ENCODE data around the gene AGAP5. TPM values are rescaled to one million over a fixed set of nuclear protein-coding genes. Genes with fewer than 3 reads are reported as not detected.
A peak's percentile ranks its signal among the peaks of the same experiment; 100 is the strongest.
"Not testable (repeated sequence)": the region's sequence is repeated elsewhere in the genome, so short reads cannot be mapped to it uniquely, and the experiment has no call there.

AGAP5 gene
- total RNA-seq (2014; rRNA removed; shearing (Covaris generic)), result 0.81 and 3.2 TPM in 2 replicates

DNA sequence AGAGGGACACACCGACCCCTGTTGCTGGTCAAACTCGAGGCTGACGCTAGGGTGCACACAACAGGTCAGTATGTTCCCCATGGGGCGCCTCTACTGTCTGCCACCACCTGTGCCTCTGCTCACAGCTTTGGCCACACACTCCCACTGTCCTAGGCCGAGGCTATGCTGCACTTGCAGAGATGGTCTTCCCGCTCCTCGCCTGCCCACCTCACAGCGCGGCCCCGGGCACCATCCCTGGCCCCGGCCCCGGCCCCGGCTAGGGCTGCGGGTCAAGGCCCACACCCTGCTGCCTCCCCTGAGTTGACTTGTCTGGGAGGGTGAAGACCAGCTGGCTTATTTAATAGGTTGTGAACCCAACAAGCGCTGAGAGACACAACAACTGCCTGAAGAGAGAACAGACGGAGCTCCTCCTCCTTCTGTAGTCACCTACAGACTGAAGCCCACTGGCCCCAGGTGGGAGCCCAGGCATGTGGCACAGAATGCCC lies at the start of gene AGAP5:
AGAP5 (minus strand) TSS at position 435 of the 485 bp plus-strand sequence; CDS start at position 81, 354 bp downstream.
- H3K9me3 ChIP-seq (replicated peaks); DNase-seq (ENCODE audit: low read depth in 1 of 2, low spot score in 2 of 2); H3K4me3 ChIP-seq; H3K27ac ChIP-seq; H3K4me1 ChIP-seq (replicated peaks); H3K27me3 ChIP-seq (replicated peaks); H3K36me3 ChIP-seq: not testable (repeated sequence)

DNA sequence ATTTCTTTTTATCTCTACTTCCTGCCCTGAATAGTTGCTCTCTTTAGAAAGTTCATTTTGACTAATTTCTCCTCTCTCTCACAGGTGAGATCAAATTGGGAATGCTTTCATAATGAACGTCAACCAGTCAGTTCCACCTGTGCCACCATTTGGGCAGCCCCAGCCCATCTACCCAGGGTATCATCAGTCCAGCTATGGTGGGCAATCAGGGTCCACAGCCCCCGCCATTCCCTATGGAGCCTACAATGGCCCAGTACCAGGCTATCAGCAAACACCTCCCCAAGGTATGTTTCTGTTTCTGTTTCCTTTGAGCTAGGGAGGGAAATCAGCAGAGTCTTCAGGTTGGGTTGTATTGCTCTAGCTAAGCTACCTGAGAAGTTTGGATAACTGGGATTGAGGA lies 48.8 kb upstream of the AGAP5 start:
- H3K9me3 ChIP-seq (replicated peaks), result no peaks in the 10 kb centered on the region
- H3K27ac ChIP-seq, result no peak overlapping the region
- H3K4me3 ChIP-seq, result no peak overlapping the region
- H3K36me3 ChIP-seq, result peaks cover 69% of the 10 kb centered on the region
- no peak for DNase-seq (ENCODE audit: low read depth in 1 of 2, low spot score in 2 of 2)
- H3K27me3 ChIP-seq (replicated peaks), result no peaks in the 10 kb centered on the region
- H3K4me1 ChIP-seq (replicated peaks), result peaks cover 8% of the 10 kb centered on the region

DNA sequence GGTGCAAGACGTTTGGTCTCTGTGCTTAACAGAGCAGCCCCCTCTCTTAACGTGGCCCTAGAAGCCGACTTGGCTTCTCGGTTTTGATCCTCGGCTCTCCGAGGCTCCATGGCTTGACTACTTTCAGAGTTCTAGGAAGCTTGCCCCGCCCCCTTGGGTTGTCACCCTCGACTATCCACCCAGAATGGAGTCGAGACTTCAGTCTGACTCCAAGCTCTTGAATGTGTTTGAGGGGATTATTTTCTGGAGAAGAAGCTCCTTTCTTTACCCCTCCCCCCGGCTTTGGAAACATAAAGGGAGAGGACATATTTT lies 46.7 kb upstream of the AGAP5 start:
- Histone ChIP-seq H3K27ac (peak overlapping the region; percentile 94), H3K27me3 (replicated peaks) (no peaks in the 10 kb centered on the region), H3K4me1 (replicated peaks) (peaks cover 8% of the 10 kb centered on the region), H3K9me3 (replicated peaks) (no peaks in the 10 kb centered on the region), H3K4me3 (peak overlapping the region; percentile 60), H3K36me3 (peaks cover 54% of the 10 kb centered on the region)
- DNase-seq (ENCODE audit: low read depth in 1 of 2, low spot score in 2 of 2), result peak in 1 of 2 experiments; percentile 69

DNA sequence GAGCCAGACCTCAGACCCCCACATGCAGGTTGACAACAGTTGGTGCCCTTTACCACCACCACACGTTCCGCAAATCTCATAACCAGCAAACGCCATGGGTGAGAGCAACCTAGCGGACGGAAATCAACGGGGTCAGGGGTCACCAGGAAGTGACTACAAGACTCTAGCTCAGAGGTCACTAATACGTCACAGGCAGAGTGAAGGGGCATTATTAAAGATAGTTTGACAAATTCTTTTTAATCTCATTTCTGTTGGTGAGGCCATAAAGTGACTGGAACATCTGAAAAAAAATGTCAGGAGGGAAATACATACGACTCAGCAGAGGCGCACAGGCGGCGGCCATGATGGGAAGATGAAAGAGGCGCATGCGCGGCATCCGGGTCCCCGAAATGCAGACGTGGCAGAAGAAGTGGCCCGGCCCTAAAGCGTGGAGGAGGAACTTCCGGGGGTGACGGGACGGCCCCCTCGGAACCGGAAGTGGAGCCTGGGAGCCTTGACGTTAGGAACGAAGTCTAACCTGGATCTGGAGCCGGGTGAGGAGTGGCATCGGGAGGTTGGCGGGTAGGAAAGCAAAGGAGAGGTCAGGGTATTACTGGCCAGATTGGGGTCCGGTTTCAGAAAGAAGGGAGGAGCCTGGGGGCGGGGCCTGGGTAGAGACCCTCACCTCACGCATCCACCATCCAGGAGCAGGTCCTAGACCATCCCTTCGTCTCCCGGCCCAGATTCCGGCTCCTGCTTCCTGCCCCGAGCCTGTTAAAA lies 46.2 kb upstream of the AGAP5 start, which contains the start of gene SEC24C:
SEC24C (plus strand) TSS at position 468 of the 759 bp plus-strand sequence. CDS start 2,461 bp downstream, outside the sequence.
- H3K27ac ChIP-seq, result peak within 1 kb of the TSS; percentile 94
- peaks cover 49% of the 10 kb centered on the region for H3K36me3 ChIP-seq
- H3K4me3 ChIP-seq, result peak within 1 kb of the TSS; percentile 60
- peak; percentile 97 to 98 for DNase-seq (ENCODE audit: low read depth in 1 of 2, low spot score in 2 of 2)
- peaks cover 8% of the 10 kb centered on the region for H3K4me1 ChIP-seq (replicated peaks)
- H3K9me3 ChIP-seq (replicated peaks), result no peaks in the 10 kb centered on the region
- no peaks in the 10 kb centered on the region for H3K27me3 ChIP-seq (replicated peaks)

DNA sequence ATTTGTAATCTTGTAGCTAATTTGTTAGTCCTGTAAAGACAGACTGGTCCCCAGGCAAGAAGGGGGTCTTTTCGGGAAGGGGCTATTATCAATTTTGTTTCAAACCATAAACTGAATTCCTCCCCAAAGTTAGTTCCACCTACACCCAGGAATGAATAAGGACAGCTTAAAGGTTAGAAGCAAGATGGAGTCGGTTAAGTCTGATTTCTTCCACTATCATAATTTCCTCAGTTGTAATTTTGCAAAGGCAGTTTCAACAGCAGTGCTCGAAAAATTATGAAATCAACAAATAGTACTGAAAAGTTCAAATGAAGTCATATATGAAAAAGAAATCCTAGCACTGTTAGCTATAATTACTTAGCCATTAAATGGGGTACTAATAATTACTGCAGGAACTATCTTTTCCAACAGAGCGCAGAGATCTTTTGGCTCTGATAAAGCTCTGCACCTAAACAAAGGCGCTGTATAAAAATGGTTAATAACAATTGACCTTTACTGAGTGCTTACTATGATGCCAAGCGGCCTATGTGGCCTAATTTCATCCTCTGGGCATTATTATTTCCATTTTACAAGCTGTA lies 45.5 kb upstream of the AGAP5 start:
- DNase-seq (ENCODE audit: low read depth in 1 of 2, low spot score in 2 of 2), result no peak
- Histone ChIP-seq H3K36me3 (peaks cover 42% of the 10 kb centered on the region), H3K9me3 (replicated peaks) (no peaks in the 10 kb centered on the region), H3K27me3 (replicated peaks) (no peaks in the 10 kb centered on the region), H3K27ac (peak overlapping the region; percentile 94), H3K4me1 (replicated peaks) (peaks cover 8% of the 10 kb centered on the region), H3K4me3 (peak overlapping the region; percentile 60)

DNA sequence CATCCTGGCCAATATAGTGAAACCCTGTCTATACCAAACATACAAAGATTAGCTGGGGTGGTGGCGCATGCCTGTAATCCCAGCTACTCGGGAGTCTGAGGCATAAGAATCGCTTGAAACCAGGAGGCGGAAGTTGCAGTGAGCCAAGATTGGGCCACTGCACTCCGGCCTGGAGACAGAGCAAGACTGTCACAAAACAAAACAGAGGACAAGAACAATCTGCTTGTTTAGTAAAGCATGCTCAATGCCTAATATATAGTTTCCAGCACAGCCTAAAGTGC lies 44.5 kb upstream of the AGAP5 start:
- Histone ChIP-seq H3K4me1 (replicated peaks) (peaks cover 8% of the 10 kb centered on the region), H3K36me3 (peaks cover 33% of the 10 kb centered on the region), H3K27ac (no peak overlapping the region), H3K27me3 (replicated peaks) (no peaks in the 10 kb centered on the region), H3K4me3 (no peak overlapping the region), H3K9me3 (replicated peaks) (no peaks in the 10 kb centered on the region)
- no peak for DNase-seq (ENCODE audit: low read depth in 1 of 2, low spot score in 2 of 2)

DNA sequence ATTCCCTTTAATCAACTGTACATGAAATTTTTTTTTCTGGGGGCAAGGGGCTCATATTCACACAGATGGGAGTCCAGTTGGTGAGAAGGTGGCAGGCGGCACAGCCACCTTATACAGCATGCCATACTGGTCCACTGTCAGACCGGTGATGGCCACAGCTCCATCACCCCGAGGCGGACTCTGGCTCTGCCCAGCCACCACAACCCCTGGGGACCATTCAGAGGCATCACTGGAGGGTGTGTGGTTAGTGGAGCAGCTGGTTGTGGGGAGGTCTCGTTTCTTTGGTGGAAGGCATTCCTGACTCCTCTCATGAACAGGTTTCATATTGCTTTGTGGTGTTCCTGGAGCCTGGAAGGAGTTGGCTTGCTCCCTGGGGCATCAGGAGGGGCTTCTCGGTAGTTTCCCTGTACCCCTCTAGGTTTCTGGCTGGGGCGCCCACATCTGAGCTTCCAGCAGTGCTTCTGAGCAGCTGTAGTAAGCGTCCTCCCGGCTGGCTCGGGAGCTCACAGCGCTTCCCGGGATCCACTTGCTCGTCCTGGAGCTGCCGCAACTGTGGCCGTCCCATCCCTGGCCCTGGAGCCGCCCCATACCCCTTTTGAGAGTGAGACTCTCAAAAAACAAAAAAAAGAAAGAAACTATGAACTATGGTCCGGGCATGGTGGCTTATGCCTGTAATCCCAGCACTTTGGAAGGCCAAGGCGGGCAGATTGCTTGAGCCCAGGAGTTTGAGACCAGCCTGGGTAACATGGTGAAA lies 42.8 kb upstream of the AGAP5 start:
- H3K9me3 ChIP-seq (replicated peaks); H3K27ac ChIP-seq; H3K4me1 ChIP-seq (replicated peaks); DNase-seq (ENCODE audit: low read depth in 1 of 2, low spot score in 2 of 2); H3K4me3 ChIP-seq; H3K27me3 ChIP-seq (replicated peaks): not testable (repeated sequence)
- peaks cover 20% of the 10 kb centered on the region for H3K36me3 ChIP-seq

DNA sequence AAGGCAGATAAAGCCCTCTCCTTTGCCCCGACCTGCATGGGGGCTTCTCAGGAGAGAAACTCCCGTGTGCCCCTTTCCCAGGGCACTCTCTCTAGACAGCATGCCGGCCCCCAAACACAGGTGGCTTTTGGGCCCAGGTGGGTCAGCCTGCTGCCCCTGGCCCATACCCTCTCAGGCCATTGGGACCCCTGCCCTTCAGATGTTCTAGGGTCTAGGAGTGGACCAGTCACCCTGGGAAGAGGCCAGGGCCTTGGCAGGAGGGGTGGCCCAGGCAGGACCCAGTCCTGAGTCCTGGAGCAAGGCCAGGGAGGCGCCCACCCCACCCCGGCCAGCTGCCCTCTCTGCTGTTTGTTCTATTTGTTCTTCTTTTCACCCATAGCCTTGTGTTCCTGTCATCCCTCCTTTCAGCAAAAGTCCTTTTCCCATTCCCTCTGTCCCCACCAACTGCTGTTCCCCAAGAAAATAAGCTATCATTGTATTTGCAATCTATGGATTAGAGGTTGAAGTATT lies 36.9 kb upstream of the AGAP5 start:
- no peak overlapping the region for H3K4me3 ChIP-seq
- no peaks in the 10 kb centered on the region for H3K9me3 ChIP-seq (replicated peaks)

DNA sequence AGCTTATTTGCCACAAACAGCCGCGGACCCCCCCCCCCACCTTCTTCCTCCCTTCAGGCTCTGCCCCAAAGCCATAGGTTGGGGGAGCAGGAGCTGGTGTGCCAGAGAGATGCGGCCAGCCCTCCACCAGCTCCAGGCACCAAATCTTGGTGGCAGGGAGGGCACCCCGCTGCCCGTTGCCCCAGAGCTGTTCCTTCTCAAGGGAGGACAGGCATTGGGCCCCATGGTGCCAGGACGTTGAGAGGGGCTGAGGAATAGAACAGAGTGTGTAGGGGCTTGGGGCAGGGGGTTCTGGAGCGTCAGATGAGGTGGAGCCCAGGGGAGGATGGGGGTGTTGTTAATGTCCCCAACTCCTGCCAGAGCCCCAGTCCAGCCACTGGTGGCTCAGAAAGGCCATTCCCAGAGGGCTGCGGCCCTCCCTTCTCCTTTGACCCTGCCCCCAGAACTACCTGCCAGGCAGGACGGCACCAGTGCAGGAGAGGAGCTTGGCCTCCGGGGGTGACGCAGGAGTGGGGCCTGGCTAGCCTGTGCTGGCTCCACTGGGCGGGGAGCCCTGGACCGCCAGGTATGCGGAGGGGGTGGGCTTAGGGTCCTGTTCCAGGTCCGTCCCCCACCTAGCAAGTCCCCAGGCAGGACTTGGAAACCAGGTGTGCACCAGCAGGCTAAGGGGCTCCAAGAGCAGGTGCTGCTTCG lies 36.3 kb upstream of the AGAP5 start:
- peaks cover 10% of the 10 kb centered on the region for H3K36me3 ChIP-seq
- H3K27me3 ChIP-seq (replicated peaks), result no peaks in the 10 kb centered on the region
- no peak overlapping the region for H3K4me3 ChIP-seq
- peak in 1 of 2 experiments; percentile 38 for DNase-seq (ENCODE audit: low read depth in 1 of 2, low spot score in 2 of 2)
- H3K9me3 ChIP-seq (replicated peaks), result no peaks in the 10 kb centered on the region
- no peaks in the 10 kb centered on the region; the same call in 1 of the 2 replicates for H3K4me1 ChIP-seq (replicated peaks)
- H3K27ac ChIP-seq, result no peak overlapping the region

More for the DNA sequence above, 36.9 kb upstream of the AGAP5 start:
- Histone ChIP-seq H3K27ac (no peak overlapping the region), H3K36me3 (peaks cover 10% of the 10 kb centered on the region), H3K27me3 (replicated peaks) (no peaks in the 10 kb centered on the region), H3K4me1 (replicated peaks) (no peaks in the 10 kb centered on the region; the same call in 1 of the 2 replicates)
- peak in 1 of 2 experiments; percentile 26 for DNase-seq (ENCODE audit: low read depth in 1 of 2, low spot score in 2 of 2)

DNA sequence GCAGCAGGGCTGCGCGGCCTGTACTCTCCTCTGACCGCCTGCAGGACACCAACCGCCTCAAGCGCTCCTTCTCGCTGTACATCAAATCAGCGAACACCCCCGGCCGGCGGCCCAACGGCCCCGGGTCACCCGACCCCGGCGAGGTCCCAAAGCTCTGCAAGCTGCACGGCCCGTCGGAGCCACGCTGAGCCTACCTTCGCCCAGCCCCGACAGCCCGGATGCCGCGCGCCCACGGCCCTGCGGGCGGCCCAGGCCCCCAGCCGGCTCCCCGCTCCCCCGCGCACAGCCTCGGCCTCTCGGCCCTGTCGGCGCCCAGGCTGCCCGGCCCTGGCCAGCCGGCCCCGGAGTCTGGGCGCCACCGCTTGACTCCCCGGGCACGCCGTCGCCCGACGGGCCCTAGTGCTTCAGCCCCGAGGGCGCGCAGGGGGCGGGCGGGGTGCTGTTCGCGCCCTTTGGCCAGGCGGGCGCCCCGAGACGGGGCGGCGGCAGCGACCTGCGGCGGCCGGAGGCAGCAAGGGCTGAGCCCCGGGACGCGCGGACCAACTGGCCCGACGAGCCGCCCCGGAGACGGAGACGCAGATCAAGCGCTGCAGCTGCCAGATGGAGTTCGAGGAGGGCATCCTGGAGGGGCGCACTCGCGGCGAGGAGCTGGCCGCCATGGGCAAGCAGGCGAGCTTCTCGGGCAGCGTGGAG lies 35.2 kb upstream of the AGAP5 start:
- peaks cover 12% of the 10 kb centered on the region for H3K36me3 ChIP-seq
- no peaks in the 10 kb centered on the region for H3K9me3 ChIP-seq (replicated peaks)
- DNase-seq (ENCODE audit: low read depth in 1 of 2, low spot score in 2 of 2), result peak in 1 of 2 experiments; percentile 42
- no peak overlapping the region for H3K4me3 ChIP-seq
- H3K27me3 ChIP-seq (replicated peaks), result no peaks in the 10 kb centered on the region
- no peak overlapping the region for H3K27ac ChIP-seq
- no peaks in the 10 kb centered on the region; the same call in 1 of the 2 replicates for H3K4me1 ChIP-seq (replicated peaks)

DNA sequence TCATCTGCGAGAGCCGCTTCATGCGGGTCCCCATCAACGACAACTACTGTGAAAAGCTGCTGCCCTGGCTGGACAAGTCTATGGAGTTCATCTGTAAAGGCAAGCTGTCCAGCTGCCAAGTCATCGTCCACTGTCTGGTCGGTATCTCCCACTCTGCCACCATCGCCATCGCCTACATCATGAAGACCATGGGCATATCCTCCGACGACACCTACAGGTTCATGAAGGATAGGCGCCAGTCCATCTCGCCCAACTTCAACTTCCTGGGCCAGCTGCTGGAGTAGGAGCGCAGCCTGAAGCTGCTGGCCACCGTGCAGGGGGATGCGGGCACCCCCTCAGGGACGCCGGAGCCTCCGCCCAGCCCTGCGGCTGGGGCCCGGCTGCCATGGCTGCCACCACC lies 34.5 kb upstream of the AGAP5 start:
- peak in 1 of 2 experiments; percentile 37 for DNase-seq (ENCODE audit: low read depth in 1 of 2, low spot score in 2 of 2)
- H3K27me3 ChIP-seq (replicated peaks), result no peaks in the 10 kb centered on the region

DNA sequence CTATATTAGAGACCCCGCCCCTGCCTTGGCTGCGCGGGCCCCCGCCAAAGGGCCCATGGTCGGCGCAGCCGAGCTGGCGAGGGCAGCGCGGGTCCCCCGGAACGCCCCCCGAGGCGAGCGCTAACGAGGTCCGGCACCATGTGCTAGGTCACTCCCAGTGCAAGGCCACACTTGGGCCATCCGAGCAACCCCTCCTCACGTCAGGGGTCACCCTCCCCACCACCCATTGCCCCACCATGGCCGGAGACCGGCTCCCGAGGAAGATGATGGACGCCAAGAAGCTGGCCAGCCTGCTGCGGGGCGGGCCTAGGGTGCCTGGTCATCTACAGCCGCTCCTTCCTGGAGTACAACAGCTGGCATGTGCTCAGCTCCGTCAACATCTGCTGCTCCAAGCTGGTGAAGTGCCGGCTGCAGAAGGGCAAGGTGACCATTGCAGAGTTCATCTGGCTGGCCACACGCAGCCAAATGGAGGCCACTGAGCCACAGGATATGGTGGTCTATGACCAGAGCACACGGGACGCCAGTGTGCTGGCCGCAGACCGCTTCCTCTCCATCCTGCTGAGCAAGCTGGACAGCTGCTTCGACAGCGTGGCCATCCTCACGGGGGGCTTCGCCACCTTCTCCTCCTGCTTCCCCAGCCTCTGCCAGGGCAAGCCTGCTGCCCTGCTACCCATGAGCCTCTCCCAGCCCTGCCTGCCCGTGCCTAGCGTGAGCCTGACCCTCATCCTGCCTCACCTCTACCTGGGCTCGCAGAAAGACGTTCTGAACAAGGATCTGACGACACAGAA lies 33.9 kb upstream of the AGAP5 start:
- H3K4me1 ChIP-seq (replicated peaks), result no peaks in the 10 kb centered on the region; the same call in 1 of the 2 replicates
- peak in 1 of 2 experiments; percentile 37 for DNase-seq (ENCODE audit: low read depth in 1 of 2, low spot score in 2 of 2)
- no peak overlapping the region for H3K27ac ChIP-seq
- no peak overlapping the region for H3K4me3 ChIP-seq
- no peaks in the 10 kb centered on the region for H3K9me3 ChIP-seq (replicated peaks)
- no peaks in the 10 kb centered on the region for H3K27me3 ChIP-seq (replicated peaks)
- peaks cover 14% of the 10 kb centered on the region for H3K36me3 ChIP-seq

More for the DNA sequence above, 34.5 kb upstream of the AGAP5 start:
- Histone ChIP-seq H3K27ac (no peak overlapping the region), H3K36me3 (peaks cover 14% of the 10 kb centered on the region), H3K9me3 (replicated peaks) (no peaks in the 10 kb centered on the region), H3K4me3 (no peak overlapping the region), H3K4me1 (replicated peaks) (no peaks in the 10 kb centered on the region; the same call in 1 of the 2 replicates)
